K562 (cell line): ENCODE measurements around the gene CS. TPM values are rescaled to one million over a fixed set of nuclear protein-coding genes. Genes with fewer than 3 reads are reported as not detected.
"Not testable (repeated sequence)": the region's sequence is repeated elsewhere in the genome, so short reads cannot be mapped to it uniquely, and the experiment has no call there.

Experiments
- ATAC-seq: fragments of 200-7000 bp; cut with Tn5 transposase; 3 replicates; pipeline ENCODE4 v1.9.1; 2020; ENCODE audit warnings: moderate library complexity
- BruUV-seq: library from RNA; stranded (reverse); fragments of 400-500 nt; replicated peaks from 2 replicates; lab custom pipeline; 2021; lab: Mats Ljungman, UMichigan
- CTCF ChIA-PET: fragments of 300-600 bp; formaldehyde crosslinking; extraction: SDS; loops from one replicate; lab custom pipeline; 2021; ENCODE audit warnings: low intra/inter-chr PET ratio; lab: Yijun Ruan, JAX
- POLR2A ChIA-PET: fragments of 300-600, 350-650 bp; sonication (Branson Sonifier 250); formaldehyde crosslinking; extraction: SDS; loops from one replicate; lab custom pipeline; 2021; ENCODE audit warnings: antibody characterized with exemption, inconsistent platforms; lab: Yijun Ruan, JAX
- DNase-seq, 4 experiments: peaks; one replicate each; pipeline versions ENCODE4 v3.0.0 to v3.0.0-alpha.2; 2011 to 2018; ENCODE audit warnings: low spot score in 3 of 4, mixed read lengths in 3 of 4; ENCODE audit errors: extremely low read depth in 1 of 4
- FAIRE-seq: peaks from 2 replicates; lab custom pipeline; 2011; peaks lifted over from hg19 to GRCh38; lab: Jason Lieb, UNC
- H2AFZ ChIP-seq: 2 replicates; pipeline ENCODE4 v1.6.0; 2011; ENCODE audit warnings: low read depth, low read length, control low read depth, inconsistent platforms
- H3K27ac ChIP-seq: fragments of 200-600 bp; 3 replicates; pipeline ENCODE4 v1.8.0; 2011; ENCODE audit warnings: low read depth, mild to moderate bottlenecking, control low read depth, inconsistent platforms, low read length, moderate library complexity, mixed read lengths; ENCODE audit errors: extremely low read depth
- H3K27me3 ChIP-seq, 2 experiments: fragments of 300-600 bp in 1 of 2; 2 replicates in 1 of 2; 3 replicates in 1 of 2; pipeline versions ENCODE4 v1.6.0 to v1.8.0; 2011; ENCODE audit warnings: inconsistent platforms in 2 of 2, low read length in 2 of 2, mild to moderate bottlenecking in 1 of 2, mixed read lengths in 1 of 2, moderate library complexity in 1 of 2; ENCODE audit not compliant: control insufficient read depth in 2 of 2, insufficient read depth in 2 of 2
- H3K36me3 ChIP-seq: fragments of 300-600 bp; 3 replicates; pipeline ENCODE4 v1.8.0; 2011; ENCODE audit warnings: mild to moderate bottlenecking, low read length, inconsistent platforms; ENCODE audit not compliant: control insufficient read depth, insufficient read depth
- H3K4me1 ChIP-seq, 2 experiments: fragments of 200-600 bp in 1 of 2; replicated peaks in 1 of 2; 2 replicates in 1 of 2; 3 replicates in 1 of 2; pipeline versions ENCODE4 v1.5.1 to v1.8.0; 2011; ENCODE audit warnings: inconsistent platforms in 2 of 2, low read length in 2 of 2, mild to moderate bottlenecking in 1 of 2, mixed read lengths in 1 of 2, moderate library complexity in 1 of 2; ENCODE audit not compliant: control insufficient read depth in 2 of 2, insufficient read depth in 2 of 2
- H3K4me2 ChIP-seq: 2 replicates; pipeline ENCODE4 v1.6.1; 2011; ENCODE audit warnings: low read length, control low read depth, inconsistent platforms, mixed read lengths; ENCODE audit not compliant: insufficient read depth
- H3K4me3 ChIP-seq: fragments of 200-600 bp; sonication (generic), shearing (Covaris generic); 2 replicates; pipeline ENCODE4 v1.5.1; 2016; ENCODE audit warnings: control low read depth, inconsistent platforms
- H3K79me2 ChIP-seq: fragments of 200-600 bp; 3 replicates; pipeline ENCODE4 v1.8.0; 2011; ENCODE audit warnings: low read length, inconsistent platforms; ENCODE audit not compliant: control insufficient read depth, insufficient read depth
- H3K9ac ChIP-seq, 2 experiments: 2 replicates each; pipeline versions ENCODE4 v1.6.0 to v1.6.1; 2011; ENCODE audit warnings: low read depth in 2 of 2, low read length in 2 of 2, control low read depth in 1 of 2, inconsistent platforms in 1 of 2, mild to moderate bottlenecking in 1 of 2, mixed read lengths in 1 of 2; ENCODE audit not compliant: insufficient read depth in 1 of 2
- H3K9me1 ChIP-seq: one replicate; pipeline ENCODE4 v1.6.0; 2011; ENCODE audit warnings: inconsistent platforms, mild to moderate bottlenecking, low read length, moderate library complexity; ENCODE audit not compliant: control insufficient read depth, insufficient read depth
- H3K9me3 ChIP-seq: replicated peaks from 2 replicates; pipeline ENCODE4 v1.5.1; 2011; ENCODE audit warnings: low read depth, low read length, inconsistent platforms; ENCODE audit not compliant: control insufficient read depth, insufficient read depth
- H4K20me1 ChIP-seq: replicated peaks from 2 replicates; pipeline ENCODE4 v1.6.1; 2011; ENCODE audit warnings: low read length, inconsistent platforms, mixed read lengths; ENCODE audit not compliant: control insufficient read depth, insufficient read depth
- ATF3 ChIP-seq, 2 experiments: fragments of 450-650 bp in 1 of 2; sonication (generic) in 1 of 2; formaldehyde crosslinking in 1 of 2; IDR thresholded peaks in 1 of 2; conservative IDR thresholded peaks in 1 of 2; 2 replicates each; pipeline versions ENCODE4 v1.6.1 to v1.8.1; 2016 to 2023; ENCODE audit warnings: mild to moderate bottlenecking in 2 of 2, moderate library complexity in 2 of 2, inconsistent platforms in 1 of 2, missing genetic modification reagents in 1 of 2
- CEBPB ChIP-seq: fragments of 450-650 bp; IDR thresholded peaks from 2 replicates; pipeline ENCODE4 v1.6.1; 2016; ENCODE audit warnings: missing genetic modification characterization, missing compliant biosample characterization
- CEBPG ChIP-seq, 3 experiments: fragments of 200-800 bp in 1 of 3; sonication (Bioruptor generic) in 1 of 3; sonication (generic) in 1 of 3; formaldehyde crosslinking in 1 of 3; IDR thresholded peaks in 2 of 3; conservative IDR thresholded peaks in 1 of 3; 2 replicates each; pipeline versions ENCODE4 v1.6.1 to v1.8.0; 2016 to 2022; ENCODE audit warnings: missing compliant biosample characterization in 2 of 3, missing genetic modification characterization in 2 of 3, mild to moderate bottlenecking in 1 of 3, missing genetic modification reagents in 1 of 3
- FOSL1 ChIP-seq: fragments of 200-800 bp; sonication (Bioruptor generic); conservative IDR thresholded peaks from 2 replicates; pipeline ENCODE4 v1.6.1; 2016; ENCODE audit warnings: missing genetic modification characterization, missing compliant biosample characterization
- IRF9 ChIP-seq: fragments of 450-650 bp; IDR thresholded peaks from 2 replicates; pipeline ENCODE4 v1.6.1; 2016; ENCODE audit warnings: missing biosample characterization, missing genetic modification characterization
- KAT7 ChIP-seq: sonication (generic); formaldehyde crosslinking; IDR thresholded peaks from 2 replicates; pipeline ENCODE4 v1.8.0; 2022; ENCODE audit warnings: missing genetic modification reagents, mild to moderate bottlenecking, borderline replicate concordance
- USF2 ChIP-seq: sonication (generic); formaldehyde crosslinking; IDR thresholded peaks from 2 replicates; pipeline ENCODE4 v1.5.0; 2020; ENCODE audit warnings: missing genetic modification reagents
- ZBED1 ChIP-seq: IDR thresholded peaks from 2 replicates; pipeline ENCODE4 v1.6.1; 2014
- ZNF316 ChIP-seq: fragments of 450-650 bp; IDR thresholded peaks from 2 replicates; pipeline ENCODE4 v1.6.1; 2016
- ZNF384 ChIP-seq: IDR thresholded peaks from 2 replicates; pipeline ENCODE4 v1.6.1; 2012; ENCODE audit warnings: low read depth, low read length, improper control_type of control experiment
- ZNF436 ChIP-seq: fragments of 250-450, 450-650 bp; sonication (Bioruptor Pico); formaldehyde crosslinking; IDR thresholded peaks from 2 replicates; pipeline ENCODE4 v1.7.0; 2020; ENCODE audit warnings: mild to moderate bottlenecking
- WGBS: fragments of 100-300 bp; shearing (Covaris generic); methylation state at CpG from one replicate; pipeline ENCODE4 v1.1.6; 2016; ENCODE audit warnings: low coverage, mixed read lengths; ENCODE audit not compliant: insufficient coverage; ENCODE audit errors: missing lambda C conversion rate; 5-methylcytosine and 5-hydroxymethylcytosine counted together
- in situ Hi-C: fragments of 300-500 bp; cut with MboI; formaldehyde crosslinking; loops from 4 replicates; pipeline ENCODE4 v1.15.0; 2018; ENCODE audit warnings: inconsistent platforms, mixed read lengths
- intact Hi-C: fragments of 100-400 bp; cut with micrococcal nuclease; formaldehyde crosslinking; loops from 2 replicates; pipeline ENCODE4 v1.14.2; 2022
- polyA plus RNA-seq, 8 experiments: library from polyadenylated mRNA; depleted of rRNA in 4 of 8; stranded (reverse) in 5 of 8; unstranded in 3 of 8; fragments of >200 nt; fragmentation: Nextera tagmentation in 2 of 8; fragmentation: Illumina TruSeq in 1 of 8; extraction: Ambion mirVana in 2 of 8; extraction: Trizol in 1 of 8; gene quantifications; 2 replicates each; pipeline versions ENCODE4 v1.2.1 to v1.2.3, GENCODE V29; 2011 to 2014; ENCODE audit warnings: inconsistent platforms in 1 of 8, missing spikeins in 1 of 8
- total RNA-seq, 7 experiments: library from RNA; depleted of rRNA in 6 of 7; stranded (reverse); fragments of >200 nt in 6 of 7; fragmentation: Illumina TruSeq in 2 of 7; extraction: Trizol in 2 of 7; gene quantifications; 2 replicates each; pipeline versions ENCODE4 v1.2.1 to v1.2.3, GENCODE V29; 2011 to 2021; ENCODE audit warnings: low replicate concordance in 1 of 7

CS gene
- total and polyA plus RNA-seq, 9 of the 15 experiments (the other 6 are each of a cell fraction or from before 2014, with no cell fraction given): 99.9 to 390 (median 149) TPM

GRCh38 chr12:56321610-56322009, 21.5 kb upstream of the CS start:
- POLR2A ChIA-PET: not testable (repeated sequence)

GRCh38 chr12:56321027-56321426, 20.9 kb upstream of the CS start:
- ATAC-seq: no peak
- H3K27me3 ChIP-seq: no peaks in the 10 kb centered on the region

More at GRCh38 chr12:56321610-56322009, 21.5 kb upstream of the CS start:
- FAIRE-seq, H3K9me3 ChIP-seq, H4K20me1 ChIP-seq, H3K79me2 ChIP-seq, H3K27ac ChIP-seq, H2AFZ ChIP-seq, DNase-seq, H3K4me1 ChIP-seq, intact Hi-C loops, H3K9me1 ChIP-seq, H3K4me3 ChIP-seq: not testable (repeated sequence)
- peaks cover 69% of the 10 kb centered on the region for H3K36me3 ChIP-seq
- TF ChIP-seq CEBPB (tag) (peak; percentile 95), CEBPG (CRISPR knock-in tag; IDR thresholded peaks at IDR 0.05) (peak; percentile 76), CEBPG (tag; conservative IDR thresholded peaks at IDR 0.05 in 1 of 2, IDR thresholded peaks at IDR 0.05 in 1 of 2) (peak in 1 of 2 experiments; percentile 94; a peak in 2 of 4 replicates), IRF9 (tag) (0 out of 2 replicates have a peak, but pooled peaks have one; percentile 35)
- TF ChIP-seq, all 486 proteins: peak for 3; not testable (repeated sequence) for 483
- ATAC-seq, BruUV-seq, CTCF ChIA-PET, H3K4me2 ChIP-seq, H3K27me3 ChIP-seq, H3K9ac ChIP-seq, in situ Hi-C loops: not testable (repeated sequence)
- WGBS: 75% methylated on average over 4 of the region's 8 CpGs

More at GRCh38 chr12:56321027-56321426, 20.9 kb upstream of the CS start:
- H3K9ac ChIP-seq: no peak overlapping the region
- intact Hi-C loops: no loop called here
- no peaks in the 10 kb centered on the region for H3K79me2 ChIP-seq
- in situ Hi-C loops: no loop called here
- no TSS peak for BruUV-seq
- peaks cover 5% of the 10 kb centered on the region in 2 experiments; a peak in 4 of 5 replicates for H3K4me1 ChIP-seq
- DNase-seq (no peak), FAIRE-seq (no peak)
- peaks cover 63% of the 10 kb centered on the region for H3K36me3 ChIP-seq
- no peaks in the 10 kb centered on the region for H4K20me1 ChIP-seq
- WGBS: 74% methylated on average over 2 of the region's 2 CpGs
- no peak for TF ChIP-seq ZBED1
- no peak for TF ChIP-seq ZNF436 (CRISPR knock-in tag)
- no peak for TF ChIP-seq USF2 (CRISPR knock-in tag)
- peak; percentile 61 for TF ChIP-seq ZNF384
- 0 out of 2 replicates have a peak, but pooled peaks have one; percentile 4 for TF ChIP-seq ZNF316
- no peak for TF ChIP-seq KAT7 (CRISPR knock-in tag)
- TF ChIP-seq ATF3 (IDR thresholded peaks at IDR 0.05): peak; percentile 89
- TF ChIP-seq ATF3 (CRISPR knock-in tag; conservative IDR thresholded peaks at IDR 0.05): no peak
- peak; percentile 26; the same call in 1 of the 2 replicates for TF ChIP-seq FOSL1 (tag)
- TF ChIP-seq CEBPG (CRISPR knock-in tag; IDR thresholded peaks at IDR 0.05): 0 out of 2 replicates have a peak, but pooled peaks have one; percentile 27
- TF ChIP-seq CEBPG (tag; conservative IDR thresholded peaks at IDR 0.05 in 1 of 2, IDR thresholded peaks at IDR 0.05 in 1 of 2): peak in 1 of 2 experiments; percentile 87; a peak in 2 of 4 replicates
- ChIA-PET POLR2A (no interaction called here), CTCF (no interaction called here)
- H3K9me3 ChIP-seq: no peaks in the 10 kb centered on the region
- H2AFZ ChIP-seq: no peak overlapping the region
- no peak overlapping the region for H3K27ac ChIP-seq
- no peak overlapping the region for H3K4me3 ChIP-seq
- H3K9me1 ChIP-seq: no peaks in the 10 kb centered on the region
- no peak overlapping the region for H3K4me2 ChIP-seq
